ENCODE measurements around the gene GPR179.

GRCh38 chr17:38320482-38320881 lies 23.3 kb downstream of the GPR179 start:
- no peak for TF ChIP-seq CTCF (IDR thresholded peaks at IDR 0.05; ENCODE audit: insufficient read depth, low read length, poor library complexity, severe bottlenecking)
- no peak for TF ChIP-seq EZH2phosphoT487 (conservative IDR thresholded peaks at IDR 0.05; ENCODE audit: low read length)

Measured in SU-DHL-6 (cell line).